Gastrocnemius medialis (tissue), 4 donors: Measurements from ENCODE around the gene MED13L. TPM values are rescaled to one million over a fixed set of nuclear protein-coding genes. Genes with fewer than 3 reads are reported as not detected.

Source experiments
- ATAC-seq, 2 donors: fragments of 150-250 bp; one replicate each; pipeline ENCODE4 v1.9.1; 2016
- DNase-seq, 2 donors: peaks; one replicate each; pipeline ENCODE4 v3.0.0-alpha.2; 2019
- H3K27ac ChIP-seq, 4 donors: fragments of 200-600 bp; sonication (generic); 1 replicate in 1 of 4; 2 replicates in 3 of 4; pipeline ENCODE4 v1.5.1; 2016 to 2018; ENCODE audit warnings: mild to moderate bottlenecking in 2 of 4, moderate library complexity in 1 of 4
- H3K27me3 ChIP-seq, 3 donors: fragments of 200-600 bp; sonication (generic) in 2 of 3; 1 replicate in 1 of 3; 2 replicates in 2 of 3; pipeline versions ENCODE4 v1.5.1 to v1.6.0; 2016 to 2019; ENCODE audit warnings: mild to moderate bottlenecking in 1 of 3, moderate library complexity in 1 of 3
- H3K36me3 ChIP-seq, 2 donors: fragments of 200-600 bp; sonication (generic) in 1 of 2; one replicate each; pipeline ENCODE4 v1.5.1; 2017 to 2018
- H3K4me1 ChIP-seq, 2 donors: fragments of 200-600 bp; sonication (generic) in 1 of 2; one replicate each; pipeline ENCODE4 v1.5.1; 2016 to 2017; ENCODE audit warnings: mild to moderate bottlenecking in 2 of 2
- H3K4me3 ChIP-seq, 4 donors: fragments of 200-600 bp; sonication (generic) in 3 of 4; 1 replicate in 1 of 4; 2 replicates in 3 of 4; pipeline ENCODE4 v1.5.1; 2016 to 2019; ENCODE audit warnings: mild to moderate bottlenecking in 2 of 4
- H3K9me3 ChIP-seq, 3 donors: fragments of 200-600 bp; sonication (generic) in 2 of 3; 1 replicate in 1 of 3; 2 replicates in 2 of 3; pipeline ENCODE4 v1.5.1; 2016 to 2019
- CTCF ChIP-seq, 5 experiments: fragments of 450-650 bp in 3 of 5; fragments of 200-600 bp in 2 of 5; sonication (generic) in 2 of 5; IDR thresholded peaks in 4 of 5; conservative IDR thresholded peaks in 1 of 5; 1 replicate in 4 of 5; 2 replicates in 1 of 5; pipeline ENCODE4 v1.5.1; 2016 to 2019; ENCODE audit warnings: antibody characterized with exemption in 5 of 5, mild to moderate bottlenecking in 3 of 5, moderate library complexity in 3 of 5
- POLR2A ChIP-seq, 2 donors: fragments of 450-650 bp; IDR thresholded peaks; one replicate each; pipeline ENCODE4 v1.6.1; 2017; ENCODE audit warnings: antibody characterized with exemption in 2 of 2, mild to moderate bottlenecking in 2 of 2, moderate library complexity in 2 of 2
- in situ Hi-C, 4 donors: fragments of 200-750 bp; cut with MboI; loops; one replicate each; pipeline versions ENCODE4 v1.15.0 to v1.8.0; 2017; ENCODE audit warnings: low sequenced_read_pairs in 4 of 4
- intact Hi-C: fragments of 100-400 bp; cut with DNase I; formaldehyde crosslinking; loops from one replicate; pipeline ENCODE4 v1.15.1; 2023; ENCODE audit warnings: low total_unique reads
- total RNA-seq, 4 donors: library from RNA; depleted of rRNA; stranded (reverse); fragments of >200 nt; gene quantifications; one replicate each; pipeline versions ENCODE4 v1.1.0 to v1.2.3, GENCODE V29; 2016

MED13L gene
- total RNA-seq, 4 donors from 2014 or later = 59.5 to 92.6 (median 74.1) TPM

GRCh38 chr12:115930336-115930735 is 347.2 kb downstream of the MED13L start:
- Histone ChIP-seq H3K4me1 (no peaks in the 10 kb centered on the region), H3K4me3 (no peak overlapping the region)

GRCh38 chr12:115926037-115926670 is 351.3 kb downstream of the MED13L start:
- Histone ChIP-seq H3K36me3 (no peaks in the 10 kb centered on the region), H3K9me3 (no peaks in the 10 kb centered on the region), H3K4me3 (no peak overlapping the region), H3K4me1 (no peaks in the 10 kb centered on the region), H3K27ac (no peak overlapping the region), H3K27me3 (peaks cover 0 to 7% (median 0%) of the 10 kb centered on the region in 3 donors)
- DNase-seq = no peak
- TF ChIP-seq POLR2A (IDR thresholded peaks at IDR 0.05) = no peak
- TF ChIP-seq CTCF (IDR thresholded peaks at IDR 0.05 in 4 of 5, conservative IDR thresholded peaks at IDR 0.05 in 1 of 5) = no peak
- ATAC-seq = no peak
- in situ Hi-C loops (no loop called here), intact Hi-C loops (no loop called here)

More at GRCh38 chr12:115930336-115930735, 347.2 kb downstream of the MED13L start:
- Histone ChIP-seq H3K9me3 (no peaks in the 10 kb centered on the region), H3K27ac (no peak overlapping the region), H3K36me3 (no peaks in the 10 kb centered on the region), H3K27me3 (no peaks in the 10 kb centered on the region)
- no peak for ATAC-seq
- TF ChIP-seq POLR2A (IDR thresholded peaks at IDR 0.05) = no peak
- TF ChIP-seq CTCF (IDR thresholded peaks at IDR 0.05 in 4 of 5, conservative IDR thresholded peaks at IDR 0.05 in 1 of 5) = no peak
- no peak for DNase-seq
- in situ Hi-C loops (no loop called here), intact Hi-C loops (no loop called here)

GRCh38 chr12:115923851-115924250 is 353.6 kb downstream of the MED13L start:
- peaks cover 0 to 7% (median 0%) of the 10 kb centered on the region in 3 donors for H3K27me3 ChIP-seq
- H3K36me3 ChIP-seq = no peaks in the 10 kb centered on the region
- H3K9me3 ChIP-seq = no peaks in the 10 kb centered on the region
- no peak overlapping the region for H3K4me3 ChIP-seq
- TF ChIP-seq CTCF (IDR thresholded peaks at IDR 0.05 in 4 of 5, conservative IDR thresholded peaks at IDR 0.05 in 1 of 5) (no peak), POLR2A (IDR thresholded peaks at IDR 0.05) (no peak)
- no peak for ATAC-seq
- no peak overlapping the region for H3K27ac ChIP-seq
- in situ Hi-C loops (loop anchor here in 2 of 4 donors (25.0 kb wide), 1 partner anchor 1962 kb away; the partner anchor contains the start of gene RBM19 (in 2 of the 2)), intact Hi-C loops (no loop called here)
- DNase-seq = no peak
- H3K4me1 ChIP-seq = no peaks in the 10 kb centered on the region

- no peak for DNase-seq
- intact Hi-C loops (no loop called here), in situ Hi-C loops (loop anchor here in 2 of 4 donors (25.0 kb wide), 1 partner anchor 1961 kb away; the partner anchor contains the start of gene RBM19 (in 2 of the 2))
- Histone ChIP-seq H3K36me3 (no peaks in the 10 kb centered on the region), H3K27ac (no peak overlapping the region), H3K27me3 (peaks cover 0 to 7% (median 0%) of the 10 kb centered on the region in 3 donors), H3K4me1 (no peaks in the 10 kb centered on the region), H3K9me3 (no peaks in the 10 kb centered on the region), H3K4me3 (no peak overlapping the region)
- no peak for ATAC-seq
- TF ChIP-seq POLR2A (IDR thresholded peaks at IDR 0.05) (no peak), CTCF (IDR thresholded peaks at IDR 0.05 in 4 of 5, conservative IDR thresholded peaks at IDR 0.05 in 1 of 5) (no peak)
These were observed 354.4 kb downstream of the MED13L start for GRCh38 chr12:115922952-115923564.
